ENCODE measurements around the gene PTEN. TPM values are rescaled to one million over a fixed set of nuclear protein-coding genes. Genes with fewer than 3 reads are reported as not detected.
A peak's percentile ranks its signal among the peaks of the same experiment; 100 is the strongest.

Gene PTEN
- total RNA-seq, 1 donor from 2014 or later, result 90.3 TPM

DNA sequence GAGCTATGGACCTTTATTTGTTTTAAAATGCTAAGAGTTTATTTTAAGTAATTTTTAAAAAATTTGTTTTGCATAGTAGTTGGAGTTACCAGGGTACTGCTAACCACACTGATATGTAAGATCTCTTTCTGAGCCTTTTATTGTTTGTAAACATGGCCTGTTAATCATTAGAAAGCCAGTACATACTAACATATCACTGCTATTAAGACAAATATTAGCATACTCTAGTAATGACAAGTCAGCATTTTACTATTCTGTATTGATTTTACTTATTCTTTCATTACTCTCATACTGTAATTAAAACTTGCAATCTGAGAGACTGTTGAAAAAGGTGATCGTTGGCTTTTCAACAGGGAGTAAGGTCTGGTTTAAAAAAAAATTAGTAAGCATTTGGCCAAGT is 66.7 kb downstream of the PTEN start:
- no peak overlapping the region for H3K9ac ChIP-seq (ENCODE audit: low read length)
- FAIRE-seq (no peak), DNase-seq (ENCODE audit: low read depth) (no peak)
- no peaks in the 10 kb centered on the region for H3K9me3 ChIP-seq (ENCODE audit: insufficient read depth, low read depth, low read length)
- Mint-ChIP-seq H3K9me3 (ENCODE audit: unreplicated experiment) (no peaks in the 10 kb centered on the region), H3K36me3 (ENCODE audit: low read depth, unreplicated experiment) (peaks cover 10% of the 10 kb centered on the region), H3K27me3 (ENCODE audit: low read depth, unreplicated experiment) (no peaks in the 10 kb centered on the region), H3K27ac (ENCODE audit: unreplicated experiment) (no peak overlapping the region), H3K4me1 (ENCODE audit: low read depth, unreplicated experiment) (peaks cover 61% of the 10 kb centered on the region), H3K4me3 (ENCODE audit: unreplicated experiment) (no peak overlapping the region)
- H3K27ac ChIP-seq (ENCODE audit: low read depth, low read length), result no peak overlapping the region
- H3K4me3 ChIP-seq (ENCODE audit: insufficient read depth, low read depth, low read length), result no peak overlapping the region
- no peak for TF ChIP-seq EZH2 (IDR thresholded peaks at IDR 0.05; ENCODE audit: insufficient read depth, low read length)
- TF ChIP-seq, protein P1, sequence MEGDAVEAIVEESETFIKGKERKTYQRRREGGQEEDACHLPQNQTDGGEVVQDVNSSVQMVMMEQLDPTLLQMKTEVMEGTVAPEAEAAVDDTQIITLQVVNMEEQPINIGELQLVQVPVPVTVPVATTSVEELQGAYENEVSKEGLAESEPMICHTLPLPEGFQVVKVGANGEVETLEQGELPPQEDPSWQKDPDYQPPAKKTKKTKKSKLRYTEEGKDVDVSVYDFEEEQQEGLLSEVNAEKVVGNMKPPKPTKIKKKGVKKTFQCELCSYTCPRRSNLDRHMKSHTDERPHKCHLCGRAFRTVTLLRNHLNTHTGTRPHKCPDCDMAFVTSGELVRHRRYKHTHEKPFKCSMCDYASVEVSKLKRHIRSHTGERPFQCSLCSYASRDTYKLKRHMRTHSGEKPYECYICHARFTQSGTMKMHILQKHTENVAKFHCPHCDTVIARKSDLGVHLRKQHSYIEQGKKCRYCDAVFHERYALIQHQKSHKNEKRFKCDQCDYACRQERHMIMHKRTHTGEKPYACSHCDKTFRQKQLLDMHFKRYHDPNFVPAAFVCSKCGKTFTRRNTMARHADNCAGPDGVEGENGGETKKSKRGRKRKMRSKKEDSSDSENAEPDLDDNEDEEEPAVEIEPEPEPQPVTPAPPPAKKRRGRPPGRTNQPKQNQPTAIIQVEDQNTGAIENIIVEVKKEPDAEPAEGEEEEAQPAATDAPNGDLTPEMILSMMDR (IDR thresholded peaks at IDR 0.05; ENCODE audit: insufficient read depth, low read depth, low read length), result no peak
- peaks cover 6% of the 10 kb centered on the region for H3K36me3 ChIP-seq (ENCODE audit: insufficient read depth, low read length)
- no peaks in the 10 kb centered on the region for H3K27me3 ChIP-seq (ENCODE audit: insufficient read depth, low read length)
- peaks cover 47% of the 10 kb centered on the region for H4K20me1 ChIP-seq (ENCODE audit: insufficient read depth, low read length)
- no peak overlapping the region for H2AFZ ChIP-seq (ENCODE audit: low read depth, low read length)
- peaks cover 21% of the 10 kb centered on the region for H3K4me1 ChIP-seq (ENCODE audit: insufficient read depth, low read length)
- peaks cover 83% of the 10 kb centered on the region for H3K79me2 ChIP-seq (ENCODE audit: insufficient read depth, low read length)
- no peak overlapping the region for H3K4me2 ChIP-seq (ENCODE audit: low read length)

DNA sequence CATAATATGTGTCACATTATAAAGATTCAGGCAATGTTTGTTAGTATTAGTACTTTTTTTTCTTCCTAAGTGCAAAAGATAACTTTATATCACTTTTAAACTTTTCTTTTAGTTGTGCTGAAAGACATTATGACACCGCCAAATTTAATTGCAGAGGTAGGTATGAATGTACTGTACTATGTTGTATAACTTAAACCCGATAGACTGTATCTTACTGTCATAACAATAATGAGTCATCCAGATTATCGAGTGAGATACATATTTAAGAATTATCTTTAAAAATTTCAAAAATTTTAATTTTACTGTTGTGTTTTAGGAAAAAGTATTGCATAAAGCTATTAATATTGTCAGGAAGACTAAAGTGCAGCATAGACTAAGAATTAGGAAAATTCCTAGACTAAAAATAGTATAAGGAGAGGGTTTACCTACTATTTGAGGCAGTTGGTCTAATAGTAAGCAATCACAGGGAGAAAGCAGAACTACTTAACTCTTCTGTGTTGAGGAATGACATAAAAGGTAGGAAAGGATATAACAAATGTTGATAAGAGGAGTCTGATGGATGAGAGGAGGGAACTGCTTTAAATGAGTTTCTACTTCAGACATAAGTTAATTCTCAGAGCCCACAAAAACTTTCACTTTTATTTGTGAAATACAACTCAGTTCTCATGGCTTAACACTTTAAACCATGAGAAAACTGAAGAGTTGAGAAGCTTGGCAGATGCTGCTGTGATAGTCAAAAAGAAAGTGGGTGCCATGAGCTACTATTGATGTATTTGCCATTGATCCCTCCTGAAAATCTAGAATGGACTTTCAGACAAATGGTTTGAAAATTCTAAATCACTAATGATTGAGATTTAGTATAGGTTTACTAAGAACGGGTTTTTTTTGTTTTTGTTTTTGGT is 67.8 kb downstream of the PTEN start:
- Histone ChIP-seq H3K4me3 (ENCODE audit: insufficient read depth, low read depth, low read length) (no peak overlapping the region), H3K27me3 (ENCODE audit: insufficient read depth, low read length) (no peaks in the 10 kb centered on the region), H2AFZ (ENCODE audit: low read depth, low read length) (no peak overlapping the region), H3K4me2 (ENCODE audit: low read length) (peak overlapping the region; percentile 47), H3K9ac (ENCODE audit: low read length) (no peak overlapping the region), H3K4me1 (ENCODE audit: insufficient read depth, low read length) (peaks cover 15% of the 10 kb centered on the region), H3K79me2 (ENCODE audit: insufficient read depth, low read length) (peaks cover 74% of the 10 kb centered on the region), H3K27ac (ENCODE audit: low read depth, low read length) (peak overlapping the region; percentile 21), H3K36me3 (ENCODE audit: insufficient read depth, low read length) (peaks cover 6% of the 10 kb centered on the region), H3K9me3 (ENCODE audit: insufficient read depth, low read depth, low read length) (no peaks in the 10 kb centered on the region), H4K20me1 (ENCODE audit: insufficient read depth, low read length) (peaks cover 42% of the 10 kb centered on the region)
- H3K4me1 Mint-ChIP-seq (ENCODE audit: low read depth, unreplicated experiment), result peaks cover 55% of the 10 kb centered on the region
- no peak for TF ChIP-seq EZH2 (IDR thresholded peaks at IDR 0.05; ENCODE audit: insufficient read depth, low read length)
- H3K27ac Mint-ChIP-seq (ENCODE audit: unreplicated experiment), result peak overlapping the region; percentile 34
- H3K4me3 Mint-ChIP-seq (ENCODE audit: unreplicated experiment), result no peak overlapping the region
- no peaks in the 10 kb centered on the region for H3K27me3 Mint-ChIP-seq (ENCODE audit: low read depth, unreplicated experiment)
- H3K36me3 Mint-ChIP-seq (ENCODE audit: low read depth, unreplicated experiment), result peaks cover 17% of the 10 kb centered on the region
- peak; percentile 45 for FAIRE-seq
- no peaks in the 10 kb centered on the region for H3K9me3 Mint-ChIP-seq (ENCODE audit: unreplicated experiment)
- no peak for DNase-seq (ENCODE audit: low read depth)

DNA sequence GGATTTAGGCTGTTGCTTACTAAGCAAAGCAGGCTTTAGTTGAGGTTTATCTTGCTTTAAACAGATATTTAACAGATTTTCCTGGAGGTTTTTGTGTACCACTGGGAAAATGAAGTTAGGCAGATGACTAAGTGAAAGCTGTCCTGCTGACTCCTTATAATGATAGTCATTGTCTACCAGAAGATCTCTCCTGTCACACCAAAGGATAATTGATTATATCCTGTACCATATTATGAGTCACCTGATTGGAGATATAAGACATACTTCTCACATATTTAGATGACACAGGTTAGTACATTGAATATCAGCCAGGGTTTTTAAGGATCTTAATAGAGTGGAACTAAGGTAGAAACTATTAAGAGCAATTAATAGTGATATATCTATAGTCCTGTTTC is 68.4 kb downstream of the PTEN start:
- Histone ChIP-seq H3K79me2 (ENCODE audit: insufficient read depth, low read length) (peaks cover 75% of the 10 kb centered on the region), H3K4me2 (ENCODE audit: low read length) (peak overlapping the region; percentile 47)
- H3K36me3 Mint-ChIP-seq (ENCODE audit: low read depth, unreplicated experiment), result peaks cover 22% of the 10 kb centered on the region

More for the DNA sequence above, 68.4 kb downstream of the PTEN start:
- H2AFZ ChIP-seq (ENCODE audit: low read depth, low read length), result no peak overlapping the region
- H3K27ac ChIP-seq (ENCODE audit: low read depth, low read length), result peak overlapping the region; percentile 21
- TF ChIP-seq, protein P1 (IDR thresholded peaks at IDR 0.05; ENCODE audit: insufficient read depth, low read depth, low read length), result no peak
- TF ChIP-seq EZH2 (IDR thresholded peaks at IDR 0.05; ENCODE audit: insufficient read depth, low read length), result no peak
- Mint-ChIP-seq H3K27ac (ENCODE audit: unreplicated experiment) (no peak overlapping the region), H3K4me1 (ENCODE audit: low read depth, unreplicated experiment) (peaks cover 52% of the 10 kb centered on the region), H3K4me3 (ENCODE audit: unreplicated experiment) (no peak overlapping the region), H3K9me3 (ENCODE audit: unreplicated experiment) (no peaks in the 10 kb centered on the region), H3K27me3 (ENCODE audit: low read depth, unreplicated experiment) (no peaks in the 10 kb centered on the region)
- H3K9ac ChIP-seq (ENCODE audit: low read length), result no peak overlapping the region
- peaks cover 8% of the 10 kb centered on the region for H3K4me1 ChIP-seq (ENCODE audit: insufficient read depth, low read length)
- no peak overlapping the region for H3K4me3 ChIP-seq (ENCODE audit: insufficient read depth, low read depth, low read length)
- H4K20me1 ChIP-seq (ENCODE audit: insufficient read depth, low read length), result peaks cover 36% of the 10 kb centered on the region
- no peak for FAIRE-seq
- no peaks in the 10 kb centered on the region for H3K9me3 ChIP-seq (ENCODE audit: insufficient read depth, low read depth, low read length)
- DNase-seq (ENCODE audit: low read depth), result peak; percentile 31
- H3K27me3 ChIP-seq (ENCODE audit: insufficient read depth, low read length), result no peaks in the 10 kb centered on the region
- peaks cover 6% of the 10 kb centered on the region for H3K36me3 ChIP-seq (ENCODE audit: insufficient read depth, low read length)
